ENCODE data around the gene IGSF21. TPM values are rescaled to one million over a fixed set of nuclear protein-coding genes. Genes with fewer than 3 reads are reported as not detected.

Gene IGSF21
- total RNA-seq, 1 donor from 2014 or later, result 4.4 TPM

DNA sequence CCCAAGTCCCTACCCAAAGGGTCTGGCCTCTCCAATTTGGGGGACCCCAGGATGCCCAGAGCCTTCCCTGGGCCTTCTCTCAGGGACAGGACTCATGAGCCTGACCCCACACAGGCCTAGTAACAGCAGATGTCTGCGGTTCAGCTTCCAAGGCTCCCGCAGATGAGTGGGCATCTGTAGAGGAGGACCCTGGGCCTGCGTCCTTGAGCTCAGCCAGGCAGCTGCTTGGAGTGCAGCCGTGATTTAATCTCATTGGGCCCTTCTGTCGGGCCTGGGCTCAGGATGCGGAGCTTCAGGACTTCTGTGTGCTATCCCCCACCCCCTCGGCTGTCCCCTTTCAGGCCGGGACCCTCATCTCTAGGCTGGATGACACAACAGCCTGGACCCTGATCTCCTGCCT, 35.4 kb downstream of the IGSF21 start:
- no peak overlapping the region for H3K4me3 Mint-ChIP-seq (ENCODE audit: unreplicated experiment)
- no peaks in the 10 kb centered on the region for H3K9me3 Mint-ChIP-seq (ENCODE audit: unreplicated experiment)
- H3K27ac Mint-ChIP-seq (ENCODE audit: unreplicated experiment), result no peak overlapping the region
- TF ChIP-seq, protein P1, sequence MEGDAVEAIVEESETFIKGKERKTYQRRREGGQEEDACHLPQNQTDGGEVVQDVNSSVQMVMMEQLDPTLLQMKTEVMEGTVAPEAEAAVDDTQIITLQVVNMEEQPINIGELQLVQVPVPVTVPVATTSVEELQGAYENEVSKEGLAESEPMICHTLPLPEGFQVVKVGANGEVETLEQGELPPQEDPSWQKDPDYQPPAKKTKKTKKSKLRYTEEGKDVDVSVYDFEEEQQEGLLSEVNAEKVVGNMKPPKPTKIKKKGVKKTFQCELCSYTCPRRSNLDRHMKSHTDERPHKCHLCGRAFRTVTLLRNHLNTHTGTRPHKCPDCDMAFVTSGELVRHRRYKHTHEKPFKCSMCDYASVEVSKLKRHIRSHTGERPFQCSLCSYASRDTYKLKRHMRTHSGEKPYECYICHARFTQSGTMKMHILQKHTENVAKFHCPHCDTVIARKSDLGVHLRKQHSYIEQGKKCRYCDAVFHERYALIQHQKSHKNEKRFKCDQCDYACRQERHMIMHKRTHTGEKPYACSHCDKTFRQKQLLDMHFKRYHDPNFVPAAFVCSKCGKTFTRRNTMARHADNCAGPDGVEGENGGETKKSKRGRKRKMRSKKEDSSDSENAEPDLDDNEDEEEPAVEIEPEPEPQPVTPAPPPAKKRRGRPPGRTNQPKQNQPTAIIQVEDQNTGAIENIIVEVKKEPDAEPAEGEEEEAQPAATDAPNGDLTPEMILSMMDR (IDR thresholded peaks at IDR 0.05; ENCODE audit: unreplicated experiment), result no peak
- H3K27me3 Mint-ChIP-seq (ENCODE audit: unreplicated experiment), result peaks cover 5% of the 10 kb centered on the region
- no peaks in the 10 kb centered on the region for H3K36me3 Mint-ChIP-seq (ENCODE audit: low read depth, unreplicated experiment)
- H3K4me1 Mint-ChIP-seq (ENCODE audit: unreplicated experiment), result peaks cover 9% of the 10 kb centered on the region
- no peak for DNase-seq (ENCODE audit: low spot score)

DNA sequence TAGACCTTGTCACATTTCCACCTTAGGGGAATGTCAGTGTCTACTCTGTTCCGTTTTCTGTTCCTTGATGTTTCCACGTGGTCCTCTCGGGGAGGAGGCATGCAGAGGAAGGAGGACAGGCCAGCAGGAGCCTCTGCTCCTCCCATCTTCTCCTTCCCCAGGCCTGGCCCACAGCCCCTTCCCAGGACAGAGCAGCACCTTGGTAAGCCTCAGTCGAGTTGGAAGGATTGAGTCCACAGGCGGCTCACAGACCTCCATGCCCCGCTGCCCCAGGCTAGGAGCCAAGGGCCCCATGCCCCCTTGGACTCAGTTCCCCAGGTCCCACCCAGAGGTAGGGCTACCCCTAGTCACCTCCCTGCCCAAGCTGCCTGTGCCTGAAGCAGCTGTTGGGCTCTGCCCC, 36.5 kb downstream of the IGSF21 start:
- H3K4me1 Mint-ChIP-seq (ENCODE audit: unreplicated experiment), result peaks cover 6% of the 10 kb centered on the region
- no peaks in the 10 kb centered on the region for H3K36me3 Mint-ChIP-seq (ENCODE audit: low read depth, unreplicated experiment)
- H3K4me3 Mint-ChIP-seq (ENCODE audit: unreplicated experiment), result no peak overlapping the region
- no peaks in the 10 kb centered on the region for H3K9me3 Mint-ChIP-seq (ENCODE audit: unreplicated experiment)
- no peak overlapping the region for H3K27ac Mint-ChIP-seq (ENCODE audit: unreplicated experiment)
- H3K27me3 Mint-ChIP-seq (ENCODE audit: unreplicated experiment), result peaks cover 5% of the 10 kb centered on the region
- TF ChIP-seq, protein P1 (IDR thresholded peaks at IDR 0.05; ENCODE audit: unreplicated experiment), result no peak
- no peak for DNase-seq (ENCODE audit: low spot score)

DNA sequence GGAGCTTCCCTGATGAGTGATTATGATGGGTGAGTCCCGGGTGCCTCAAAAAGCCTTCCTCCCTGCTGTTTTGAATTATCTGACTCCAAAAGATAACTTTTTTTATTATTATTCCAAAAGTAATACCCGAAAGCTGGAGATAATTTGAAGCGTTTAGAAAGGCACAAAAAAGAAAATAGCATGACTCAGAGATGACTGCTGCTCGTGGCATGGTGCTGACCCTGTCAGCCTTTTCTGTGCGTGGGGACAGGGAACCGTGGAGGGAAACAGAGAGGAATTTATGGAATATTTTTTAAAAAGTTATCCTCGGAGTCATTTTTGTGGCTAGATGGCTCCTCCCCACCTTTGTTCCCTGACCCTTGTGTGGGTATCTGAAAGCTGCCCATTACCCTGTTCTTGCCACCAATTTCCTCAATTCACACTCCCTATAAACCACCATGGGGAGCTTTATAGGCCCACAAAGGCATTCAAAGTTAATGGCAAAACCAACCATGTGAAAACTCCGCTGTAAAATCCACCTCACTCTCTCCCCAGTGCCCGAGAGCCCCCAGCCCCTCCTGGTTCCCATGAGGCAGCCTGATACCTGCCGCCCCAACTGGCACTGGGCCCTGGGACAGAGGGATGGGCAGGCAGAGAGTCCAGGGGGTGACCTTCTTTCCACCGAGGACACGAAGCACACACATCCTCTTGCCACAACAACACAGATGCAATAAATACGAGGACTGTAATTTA, 37.5 kb downstream of the IGSF21 start:
- no peaks in the 10 kb centered on the region for H3K9me3 Mint-ChIP-seq (ENCODE audit: unreplicated experiment)
- TF ChIP-seq, protein P1 (IDR thresholded peaks at IDR 0.05; ENCODE audit: unreplicated experiment), result no peak
- DNase-seq (ENCODE audit: low spot score), result no peak
- H3K4me3 Mint-ChIP-seq (ENCODE audit: unreplicated experiment), result no peak overlapping the region
- peaks cover 5% of the 10 kb centered on the region for H3K27me3 Mint-ChIP-seq (ENCODE audit: unreplicated experiment)
- H3K36me3 Mint-ChIP-seq (ENCODE audit: low read depth, unreplicated experiment), result no peaks in the 10 kb centered on the region
- peaks cover 4% of the 10 kb centered on the region for H3K4me1 Mint-ChIP-seq (ENCODE audit: unreplicated experiment)
- no peak overlapping the region for H3K27ac Mint-ChIP-seq (ENCODE audit: unreplicated experiment)

DNA sequence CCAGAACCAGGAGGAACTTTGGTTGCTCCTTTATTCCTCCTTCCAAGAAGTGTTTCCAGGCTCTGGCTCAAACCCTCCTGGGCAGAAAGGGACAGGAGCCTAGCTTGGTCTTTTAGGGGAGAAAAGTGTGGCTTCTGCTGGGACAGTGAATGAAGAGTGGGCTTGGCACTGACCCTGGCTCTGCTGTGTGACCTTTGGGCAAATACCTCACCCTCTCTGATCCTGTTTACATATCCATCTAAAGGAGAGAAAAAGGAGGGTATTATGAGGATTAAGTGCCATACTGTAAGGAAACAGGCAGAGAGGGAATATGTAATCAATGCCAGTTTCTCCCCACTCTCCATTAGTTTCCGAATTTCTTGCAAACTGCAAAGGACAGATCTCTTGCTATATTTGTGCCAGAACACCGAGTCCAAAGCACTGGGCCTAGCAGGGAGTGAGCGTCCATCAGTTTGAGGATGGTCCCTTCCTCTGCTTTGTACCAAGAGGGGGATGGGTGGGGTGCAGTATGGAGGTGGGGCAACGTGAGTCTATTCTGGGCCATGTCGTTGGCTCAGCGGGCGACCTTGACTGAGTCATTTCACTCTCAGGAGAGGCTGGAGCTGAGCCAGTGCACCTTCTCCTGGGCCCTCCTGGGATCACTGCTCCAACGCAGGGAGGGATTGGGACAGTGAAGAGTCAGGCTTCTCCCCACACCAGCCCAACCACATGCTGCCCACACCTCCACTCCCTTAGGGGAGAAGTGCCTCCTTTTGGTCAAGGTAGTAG, 38.4 kb downstream of the IGSF21 start:
- TF ChIP-seq, protein P1 (IDR thresholded peaks at IDR 0.05; ENCODE audit: unreplicated experiment), result no peak

DNA sequence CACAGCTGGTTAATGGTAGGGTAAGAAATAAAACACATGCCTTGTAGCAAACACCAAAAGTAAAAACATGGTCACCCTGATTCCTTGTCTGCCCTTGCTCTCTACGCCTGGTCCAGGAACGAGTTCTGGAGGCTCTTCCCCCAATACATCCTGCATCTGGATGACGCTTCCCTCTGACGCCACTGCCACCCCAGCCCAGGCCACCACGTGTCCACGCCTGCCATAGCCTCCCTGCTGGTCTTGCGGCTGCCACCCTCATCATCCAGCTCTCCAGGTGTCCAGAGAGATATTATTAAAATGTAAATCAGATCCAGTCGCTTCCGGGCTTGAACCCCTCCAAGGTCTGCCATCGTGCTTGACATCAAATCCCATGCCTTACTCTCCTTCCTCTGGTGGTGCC, 39.3 kb downstream of the IGSF21 start:
- no peak overlapping the region for H3K4me3 Mint-ChIP-seq (ENCODE audit: unreplicated experiment)
- H3K36me3 Mint-ChIP-seq (ENCODE audit: low read depth, unreplicated experiment), result no peaks in the 10 kb centered on the region
- peaks cover 1% of the 10 kb centered on the region for H3K27me3 Mint-ChIP-seq (ENCODE audit: unreplicated experiment)
- no peak for DNase-seq (ENCODE audit: low spot score)
- TF ChIP-seq, protein P1 (IDR thresholded peaks at IDR 0.05; ENCODE audit: unreplicated experiment), result no peak
- no peak overlapping the region for H3K27ac Mint-ChIP-seq (ENCODE audit: unreplicated experiment)
- no peaks in the 10 kb centered on the region for H3K9me3 Mint-ChIP-seq (ENCODE audit: unreplicated experiment)
- no peaks in the 10 kb centered on the region for H3K4me1 Mint-ChIP-seq (ENCODE audit: unreplicated experiment)

More for the DNA sequence above, 38.4 kb downstream of the IGSF21 start:
- Mint-ChIP-seq H3K9me3 (ENCODE audit: unreplicated experiment) (no peaks in the 10 kb centered on the region), H3K27me3 (ENCODE audit: unreplicated experiment) (peaks cover 3% of the 10 kb centered on the region), H3K4me1 (ENCODE audit: unreplicated experiment) (no peaks in the 10 kb centered on the region), H3K36me3 (ENCODE audit: low read depth, unreplicated experiment) (no peaks in the 10 kb centered on the region), H3K27ac (ENCODE audit: unreplicated experiment) (no peak overlapping the region), H3K4me3 (ENCODE audit: unreplicated experiment) (no peak overlapping the region)
- DNase-seq (ENCODE audit: low spot score), result no peak
